ENCODE measurements around the gene CSAD.
A peak's percentile ranks its signal among the peaks of the same experiment; 100 is the strongest.

The CSAD gene

DNA sequence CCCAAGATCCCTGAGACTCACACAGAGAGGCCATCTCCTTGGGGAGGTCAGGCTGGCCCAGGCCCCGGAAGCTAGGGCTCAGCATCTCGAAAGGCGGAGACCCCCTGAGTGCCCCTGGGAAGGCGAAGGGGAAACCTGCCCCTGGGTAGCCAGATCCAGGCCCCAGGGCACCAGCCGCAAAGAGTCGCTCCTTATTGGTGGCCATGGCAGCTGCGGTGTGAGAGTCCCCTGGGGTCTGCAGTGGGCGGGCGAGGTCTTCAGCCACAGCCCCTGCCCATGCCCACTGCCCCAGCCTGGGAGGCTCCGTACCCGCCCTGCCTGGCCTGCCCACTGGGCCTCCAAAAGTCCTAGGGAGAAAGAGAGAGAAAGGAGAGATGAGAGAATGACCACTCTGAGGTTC lies 46.6 kb upstream of the CSAD start:
- DNase-seq: no peak
- Histone ChIP-seq H2BK15ac (ENCODE audit: low read depth, poor library complexity, severe bottlenecking) (no peak overlapping the region), H2AK5ac (ENCODE audit: low read length, severe bottlenecking) (no peak overlapping the region), H3K4me3 (ENCODE audit: insufficient read depth in 1 of 2, low read depth in 1 of 2, low read length in 2 of 2) (no peak overlapping the region), H2BK12ac (ENCODE audit: low read length in 2 of 2) (no peak overlapping the region), H3K4ac (ENCODE audit: low read depth in 1 of 2, low read length in 2 of 2) (no peak overlapping the region), H4K91ac (ENCODE audit: low read length) (no peak overlapping the region), H3K23ac (ENCODE audit: low read length in 2 of 2) (no peak overlapping the region), H2BK120ac (ENCODE audit: low read depth, low read length) (no peak overlapping the region), H3K27me3 (ENCODE audit: control insufficient read depth in 1 of 2, insufficient read depth in 1 of 2, low read length in 2 of 2) (no peaks in the 10 kb centered on the region), H3K27ac (ENCODE audit: low read length, poor library complexity, severe bottlenecking) (no peak overlapping the region), H3K79me1 (replicated peaks; ENCODE audit: low read length, poor library complexity, severe bottlenecking) (peaks cover 8% of the 10 kb centered on the region), H4K8ac (ENCODE audit: low read length) (no peak overlapping the region), H3K18ac (ENCODE audit: low read depth in 1 of 2, low read length in 2 of 2) (no peak overlapping the region), H3K9me3 (ENCODE audit: control insufficient read depth, low read length) (no peaks in the 10 kb centered on the region), H3K9ac (ENCODE audit: low read length) (no peak overlapping the region), H2BK5ac (ENCODE audit: low read depth, low read length, poor library complexity, severe bottlenecking) (no peak overlapping the region), H3K4me2 (ENCODE audit: low read length, poor library complexity, severe bottlenecking) (no peak overlapping the region), H3K4me1 (ENCODE audit: control insufficient read depth, insufficient read depth, low read depth, low read length) (peaks cover 37% of the 10 kb centered on the region), H2AFZ (ENCODE audit: low read depth, low read length) (no peak overlapping the region), H3K14ac (ENCODE audit: low read length in 2 of 2) (no peak overlapping the region), H3K36me3 (ENCODE audit: control insufficient read depth in 1 of 2, insufficient read depth in 2 of 2, low read depth in 1 of 2, low read length in 2 of 2) (peaks cover 13 to 18% of the 10 kb centered on the region in 2 experiments)
- 94% methylated on average over 11 of the region's 11 CpGs for WGBS

DNA sequence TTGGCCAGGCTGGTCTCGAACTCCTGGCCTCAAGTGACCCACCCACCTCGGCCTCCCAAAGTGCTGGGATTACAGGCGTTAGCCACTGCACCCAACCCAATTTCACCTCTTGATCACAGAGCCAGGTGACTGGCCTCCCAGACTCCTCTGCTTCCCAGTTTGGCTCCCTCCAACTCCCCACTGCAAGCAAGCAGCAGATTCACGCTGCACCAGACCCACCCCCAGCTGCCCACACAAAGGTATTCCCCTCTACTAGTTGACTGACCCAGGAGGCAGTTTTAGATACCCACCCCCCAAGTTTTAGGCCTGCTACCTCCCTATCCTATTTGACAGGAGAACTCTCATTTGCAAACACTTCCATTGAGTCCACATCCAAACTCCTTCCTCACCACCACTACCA lies 46.1 kb upstream of the CSAD start:
- no peak overlapping the region for H3K23ac ChIP-seq (ENCODE audit: low read length in 2 of 2)
- peaks cover 8% of the 10 kb centered on the region for H3K79me1 ChIP-seq (replicated peaks; ENCODE audit: low read length, poor library complexity, severe bottlenecking)
- peak overlapping the region; percentile 33 for H2BK15ac ChIP-seq (ENCODE audit: low read depth, poor library complexity, severe bottlenecking)
- H4K8ac ChIP-seq (ENCODE audit: low read length): no peak overlapping the region
- no peak overlapping the region for H3K18ac ChIP-seq (ENCODE audit: low read depth in 1 of 2, low read length in 2 of 2)
- H3K27me3 ChIP-seq (ENCODE audit: control insufficient read depth in 1 of 2, insufficient read depth in 1 of 2, low read length in 2 of 2): no peaks in the 10 kb centered on the region
- peaks cover 13 to 18% of the 10 kb centered on the region in 2 experiments for H3K36me3 ChIP-seq (ENCODE audit: control insufficient read depth in 1 of 2, insufficient read depth in 2 of 2, low read depth in 1 of 2, low read length in 2 of 2)
- H2BK12ac ChIP-seq (ENCODE audit: low read length in 2 of 2): no peak overlapping the region
- no peak overlapping the region for H2BK5ac ChIP-seq (ENCODE audit: low read depth, low read length, poor library complexity, severe bottlenecking)
- no peaks in the 10 kb centered on the region for H3K9me3 ChIP-seq (ENCODE audit: control insufficient read depth, low read length)
- no peak overlapping the region for H3K4me2 ChIP-seq (ENCODE audit: low read length, poor library complexity, severe bottlenecking)
- peaks cover 37% of the 10 kb centered on the region for H3K4me1 ChIP-seq (ENCODE audit: control insufficient read depth, insufficient read depth, low read depth, low read length)
- WGBS: 96% methylated on average over 4 of the region's 4 CpGs
- no peak overlapping the region for H4K91ac ChIP-seq (ENCODE audit: low read length)
- no peak overlapping the region for H2AFZ ChIP-seq (ENCODE audit: low read depth, low read length)
- no peak overlapping the region for H3K27ac ChIP-seq (ENCODE audit: low read length, poor library complexity, severe bottlenecking)
- no peak overlapping the region for H2BK120ac ChIP-seq (ENCODE audit: low read depth, low read length)
- no peak overlapping the region for H2AK5ac ChIP-seq (ENCODE audit: low read length, severe bottlenecking)
- H3K4ac ChIP-seq (ENCODE audit: low read depth in 1 of 2, low read length in 2 of 2): no peak overlapping the region
- no peak overlapping the region for H3K14ac ChIP-seq (ENCODE audit: low read length in 2 of 2)
- DNase-seq: no peak
- no peak overlapping the region for H3K4me3 ChIP-seq (ENCODE audit: insufficient read depth in 1 of 2, low read depth in 1 of 2, low read length in 2 of 2)
- H3K9ac ChIP-seq (ENCODE audit: low read length): no peak overlapping the region

DNA sequence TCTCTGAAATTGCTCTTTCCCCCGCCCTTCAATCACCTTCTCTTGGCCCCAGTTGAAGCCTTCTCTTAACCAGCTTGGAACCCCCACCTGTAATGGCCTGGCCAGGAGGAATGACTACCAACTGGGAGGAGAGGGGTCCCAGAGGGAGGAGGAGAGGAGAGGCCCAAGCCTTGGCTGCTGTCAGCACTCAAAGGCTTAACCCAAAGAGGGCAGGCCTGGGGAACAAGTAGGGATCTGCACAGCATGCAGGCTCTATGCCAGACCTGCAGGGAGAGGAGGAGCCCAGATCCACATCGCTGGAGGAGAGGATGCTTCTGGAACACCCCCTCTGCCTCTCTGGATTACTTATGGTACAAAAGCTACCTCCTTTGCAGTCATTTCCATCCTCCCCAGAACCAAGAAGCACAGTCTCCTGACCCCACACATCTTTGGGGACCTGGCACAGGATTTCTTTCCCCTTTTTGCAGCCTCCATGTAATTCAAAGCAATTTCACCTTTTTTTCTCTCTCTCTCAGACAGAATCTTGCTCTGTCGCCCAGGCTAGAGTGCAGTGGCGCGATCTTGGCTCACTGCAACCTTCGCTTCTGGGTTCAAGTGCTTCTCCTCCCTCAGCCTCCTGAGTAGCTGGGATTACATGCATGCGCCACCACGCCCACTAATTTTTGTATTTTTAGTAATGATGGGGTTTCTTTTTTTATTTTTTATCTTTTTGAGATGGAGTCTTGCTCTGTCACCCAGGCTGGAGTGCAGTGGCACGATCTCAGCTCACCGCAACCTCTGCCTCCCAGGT lies 45.1 kb upstream of the CSAD start:
- DNase-seq: no peak
- Histone ChIP-seq H3K27ac (ENCODE audit: low read length, poor library complexity, severe bottlenecking) (no peak overlapping the region), H2BK15ac (ENCODE audit: low read depth, poor library complexity, severe bottlenecking) (no peak overlapping the region), H4K91ac (ENCODE audit: low read length) (no peak overlapping the region), H4K8ac (ENCODE audit: low read length) (no peak overlapping the region), H2BK5ac (ENCODE audit: low read depth, low read length, poor library complexity, severe bottlenecking) (no peak overlapping the region), H2AFZ (ENCODE audit: low read depth, low read length) (no peak overlapping the region), H2BK12ac (ENCODE audit: low read length in 2 of 2) (no peak overlapping the region), H3K79me1 (replicated peaks; ENCODE audit: low read length, poor library complexity, severe bottlenecking) (peaks cover 1% of the 10 kb centered on the region), H3K4ac (ENCODE audit: low read depth in 1 of 2, low read length in 2 of 2) (no peak overlapping the region), H3K36me3 (ENCODE audit: control insufficient read depth in 1 of 2, insufficient read depth in 2 of 2, low read depth in 1 of 2, low read length in 2 of 2) (peaks cover 13 to 18% of the 10 kb centered on the region in 2 experiments), H3K4me3 (ENCODE audit: insufficient read depth in 1 of 2, low read depth in 1 of 2, low read length in 2 of 2) (no peak overlapping the region), H3K27me3 (ENCODE audit: control insufficient read depth in 1 of 2, insufficient read depth in 1 of 2, low read length in 2 of 2) (no peaks in the 10 kb centered on the region), H3K18ac (ENCODE audit: low read depth in 1 of 2, low read length in 2 of 2) (no peak overlapping the region), H3K14ac (ENCODE audit: low read length in 2 of 2) (no peak overlapping the region), H3K23ac (ENCODE audit: low read length in 2 of 2) (no peak overlapping the region), H3K4me1 (ENCODE audit: control insufficient read depth, insufficient read depth, low read depth, low read length) (peaks cover 30% of the 10 kb centered on the region), H2AK5ac (ENCODE audit: low read length, severe bottlenecking) (no peak overlapping the region), H3K9me3 (ENCODE audit: control insufficient read depth, low read length) (no peaks in the 10 kb centered on the region), H3K9ac (ENCODE audit: low read length) (no peak overlapping the region), H3K4me2 (ENCODE audit: low read length, poor library complexity, severe bottlenecking) (no peak overlapping the region), H2BK120ac (ENCODE audit: low read depth, low read length) (no peak overlapping the region)
- WGBS: 93% methylated on average over 9 of the region's 10 CpGs

DNA sequence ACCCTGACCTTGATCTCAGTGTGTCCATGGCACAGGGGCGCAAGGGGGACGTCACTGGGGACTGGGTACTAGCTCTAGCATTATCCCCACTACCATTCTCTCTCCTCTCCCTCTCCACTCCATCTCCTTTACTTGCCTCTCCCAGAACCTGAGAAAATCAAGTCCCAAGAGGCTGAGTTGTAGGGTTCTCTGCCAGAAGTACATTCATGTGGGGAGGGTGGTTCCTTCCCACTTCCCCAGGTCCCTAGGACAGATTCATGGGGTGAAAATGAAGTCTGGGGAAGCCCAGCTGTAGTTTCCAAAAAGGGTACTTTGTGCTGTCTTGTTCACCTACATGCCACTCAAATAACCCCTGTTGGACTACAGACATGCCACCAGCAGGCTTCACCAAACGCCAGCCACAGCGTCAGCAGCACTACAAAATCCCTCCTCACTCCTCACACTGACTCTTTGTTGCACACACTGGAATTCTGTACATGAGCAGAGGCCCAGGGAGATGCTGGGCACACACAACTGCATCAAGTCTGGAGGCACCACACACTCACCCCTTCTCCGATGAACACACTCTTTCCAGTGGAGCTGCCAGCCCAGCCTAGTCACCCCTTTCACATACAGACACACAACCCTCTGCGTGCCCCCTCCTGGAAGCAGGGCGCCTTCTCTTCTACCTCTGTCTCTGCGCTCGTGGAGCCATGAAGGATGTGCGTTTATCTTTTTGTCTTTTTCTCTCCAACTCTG lies 44.3 kb upstream of the CSAD start:
- Histone ChIP-seq H3K79me1 (replicated peaks; ENCODE audit: low read length, poor library complexity, severe bottlenecking) (no peaks in the 10 kb centered on the region), H2AFZ (ENCODE audit: low read depth, low read length) (no peak overlapping the region)
- WGBS: 89% methylated on average over 10 of the region's 10 CpGs

More for the DNA sequence above, 44.3 kb upstream of the CSAD start:
- Histone ChIP-seq H3K9ac (ENCODE audit: low read length) (peak overlapping the region; percentile 27), H2BK15ac (ENCODE audit: low read depth, poor library complexity, severe bottlenecking) (peak overlapping the region; percentile 17), H3K4ac (ENCODE audit: low read depth in 1 of 2, low read length in 2 of 2) (no peak overlapping the region), H3K4me1 (ENCODE audit: control insufficient read depth, insufficient read depth, low read depth, low read length) (peaks cover 23% of the 10 kb centered on the region), H2BK120ac (ENCODE audit: low read depth, low read length) (no peak overlapping the region), H3K27me3 (ENCODE audit: control insufficient read depth in 1 of 2, insufficient read depth in 1 of 2, low read length in 2 of 2) (no peaks in the 10 kb centered on the region), H4K91ac (ENCODE audit: low read length) (peak overlapping the region; percentile 40), H3K14ac (ENCODE audit: low read length in 2 of 2) (peak overlapping the region in 1 of 2 experiments; percentile 44), H3K18ac (ENCODE audit: low read depth in 1 of 2, low read length in 2 of 2) (peak overlapping the region in 1 of 2 experiments; percentile 52), H2AK5ac (ENCODE audit: low read length, severe bottlenecking) (no peak overlapping the region), H3K4me2 (ENCODE audit: low read length, poor library complexity, severe bottlenecking) (no peak overlapping the region), H2BK12ac (ENCODE audit: low read length in 2 of 2) (peak overlapping the region in 1 of 2 experiments; percentile 77), H3K23ac (ENCODE audit: low read length in 2 of 2) (no peak overlapping the region), H3K4me3 (ENCODE audit: insufficient read depth in 1 of 2, low read depth in 1 of 2, low read length in 2 of 2) (no peak overlapping the region), H3K27ac (ENCODE audit: low read length, poor library complexity, severe bottlenecking) (no peak overlapping the region), H4K8ac (ENCODE audit: low read length) (peak overlapping the region; percentile 13), H3K9me3 (ENCODE audit: control insufficient read depth, low read length) (no peaks in the 10 kb centered on the region), H2BK5ac (ENCODE audit: low read depth, low read length, poor library complexity, severe bottlenecking) (no peak overlapping the region), H3K36me3 (ENCODE audit: control insufficient read depth in 1 of 2, insufficient read depth in 2 of 2, low read depth in 1 of 2, low read length in 2 of 2) (peaks cover 13% of the 10 kb centered on the region in 2 experiments)
- no peak for DNase-seq
